GM18867 (cell line): Measurements from ENCODE around the gene SSRP1.

Experiments
- ATAC-seq: cut with Tn5 transposase; IDR thresholded peaks from one replicate; pipeline ENCODE4 v1.9.1; 2021; ENCODE audit warnings: mild to moderate bottlenecking, moderate library complexity; ENCODE audit not compliant: unreplicated experiment

SSRP1 gene

GRCh38 chr11:57359896-57360690, 24.4 kb upstream of the SSRP1 start:
- no peak for ATAC-seq

GRCh38 chr11:57359396-57359795, 23.7 kb upstream of the SSRP1 start:
- ATAC-seq: no peak

- ATAC-seq: no peak
Measured at GRCh38 chr11:57358991-57359390, 23.3 kb upstream of the SSRP1 start.

- ATAC-seq: no peak
Measured at GRCh38 chr11:57358543-57358961, 22.9 kb upstream of the SSRP1 start.

GRCh38 chr11:57357856-57358255, 22.2 kb upstream of the SSRP1 start:
- no peak for ATAC-seq

- no peak for ATAC-seq
Measured at GRCh38 chr11:57357310-57357709, 21.6 kb upstream of the SSRP1 start.

GRCh38 chr11:57356268-57356667, 20.6 kb upstream of the SSRP1 start:
- no peak for ATAC-seq

- ATAC-seq: no peak
Measured at GRCh38 chr11:57354699-57355098, 19.0 kb upstream of the SSRP1 start.

- ATAC-seq: no peak
Measured at GRCh38 chr11:57353852-57354251, 18.2 kb upstream of the SSRP1 start.

- ATAC-seq: no peak
Measured at GRCh38 chr11:57353446-57353845, 17.8 kb upstream of the SSRP1 start.

- ATAC-seq: no peak
Measured at GRCh38 chr11:57353036-57353435, 17.3 kb upstream of the SSRP1 start.

GRCh38 chr11:57349491-57350274, 14.0 kb upstream of the SSRP1 start:
- ATAC-seq: no peak

GRCh38 chr11:57348636-57349313, 13.1 kb upstream of the SSRP1 start:
- ATAC-seq: no peak

GRCh38 chr11:57348052-57348451, 12.4 kb upstream of the SSRP1 start:
- ATAC-seq: no peak

- ATAC-seq: no peak
Measured at GRCh38 chr11:57347336-57347735, 11.6 kb upstream of the SSRP1 start.

- ATAC-seq: peak; percentile 75
Measured at GRCh38 chr11:57345555-57346211, 10.0 kb upstream of the SSRP1 start.

- no peak for ATAC-seq
Measured at GRCh38 chr11:57344826-57345225, 9.1 kb upstream of the SSRP1 start.

- ATAC-seq: no peak
Measured at GRCh38 chr11:57343825-57344224, 8.1 kb upstream of the SSRP1 start.

- ATAC-seq: no peak
Measured at GRCh38 chr11:57342702-57343101, 7.0 kb upstream of the SSRP1 start.

GRCh38 chr11:57341250-57341808, 5.6 kb upstream of the SSRP1 start:
- peak; percentile 60 for ATAC-seq
